Stimulated activated CD4-positive, alpha-beta T cell treated with anti-CD3 and anti-CD28 coated beads, TNF-alpha, amount 100 ng/mL, for 48 hours (primary cell): ENCODE measurements around the gene XPO4.
"Not testable (repeated sequence)": the region's sequence is repeated elsewhere in the genome, so short reads cannot be mapped to it uniquely, and the experiment has no call there.

Source experiments
- DNase-seq, 3 donors: peaks; one replicate each; pipeline ENCODE4 v3.0.0-alpha.2; 2020; ENCODE audit warnings: low read depth in 3 of 3

The XPO4 gene

GRCh38 chr13:20902438-20903163 is at the start of gene XPO4:
Gene XPO4 (minus strand): TSS chr13:20902746. CDS start chr13:20902738, 8 bp downstream.
- peak; percentile 65 to 70 (median 69) for DNase-seq

- DNase-seq, result not testable (repeated sequence)
Observed at GRCh38 chr13:20948001-20948400, 45.5 kb upstream of the XPO4 start.

- no peak for DNase-seq
Observed at GRCh38 chr13:20945952-20946383, 43.4 kb upstream of the XPO4 start.

- DNase-seq, result no peak
Observed at GRCh38 chr13:20942938-20943559, 40.5 kb upstream of the XPO4 start.

GRCh38 chr13:20940511-20940910 is 38.0 kb upstream of the XPO4 start:
- not testable (repeated sequence) for DNase-seq

DNA sequence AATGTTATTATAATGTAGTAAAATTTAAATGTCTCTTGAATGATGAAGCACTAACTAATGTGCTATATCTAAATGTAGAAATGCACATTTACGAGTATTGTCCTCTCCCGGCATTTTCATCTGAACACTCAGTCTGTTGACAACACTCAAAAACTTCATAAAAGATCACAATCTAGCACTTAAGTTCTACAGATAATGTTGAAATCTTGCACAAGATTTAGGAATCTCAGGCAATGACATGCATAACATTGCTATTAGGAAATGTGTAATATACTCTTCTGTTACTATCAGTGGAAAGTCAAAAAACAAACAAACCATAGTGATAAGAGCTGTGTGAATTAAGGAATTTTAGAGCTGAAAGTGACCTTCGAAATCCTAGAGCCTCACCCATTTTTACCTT is 37.5 kb upstream of the XPO4 start:
- no peak for DNase-seq

GRCh38 chr13:20939662-20940061 is 37.1 kb upstream of the XPO4 start:
- DNase-seq, result no peak

GRCh38 chr13:20938302-20938701 is 35.8 kb upstream of the XPO4 start:
- no peak for DNase-seq

- no peak for DNase-seq
Observed at GRCh38 chr13:20927596-20928257, 25.2 kb upstream of the XPO4 start.

DNA sequence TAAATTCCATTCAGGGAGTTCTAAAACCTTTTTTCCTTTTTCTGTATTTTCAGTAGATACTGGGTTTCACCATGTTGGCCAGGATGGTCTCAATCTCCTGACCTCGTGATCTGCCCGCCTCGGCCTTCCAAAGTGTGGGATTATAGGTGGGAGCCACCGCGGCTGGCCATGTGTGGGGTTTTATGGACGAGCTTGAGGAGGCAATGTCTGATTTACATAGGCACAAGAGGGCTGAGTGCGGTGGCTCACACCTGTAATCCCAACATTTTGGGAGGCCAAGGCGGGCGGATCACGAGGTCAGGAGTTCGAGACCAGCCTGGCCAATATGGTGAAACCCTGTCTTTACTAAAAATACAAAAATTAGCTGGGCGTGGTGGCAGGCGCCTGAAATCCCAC is 22.8 kb upstream of the XPO4 start:
- not testable (repeated sequence) for DNase-seq

GRCh38 chr13:20924758-20925394 is 22.3 kb upstream of the XPO4 start:
- DNase-seq, result peak; percentile 43 to 82 (median 57)

GRCh38 chr13:20923272-20923671 is 20.7 kb upstream of the XPO4 start:
- DNase-seq, result no peak

GRCh38 chr13:20921572-20921971 is 19.0 kb upstream of the XPO4 start:
- DNase-seq, result no peak

DNA sequence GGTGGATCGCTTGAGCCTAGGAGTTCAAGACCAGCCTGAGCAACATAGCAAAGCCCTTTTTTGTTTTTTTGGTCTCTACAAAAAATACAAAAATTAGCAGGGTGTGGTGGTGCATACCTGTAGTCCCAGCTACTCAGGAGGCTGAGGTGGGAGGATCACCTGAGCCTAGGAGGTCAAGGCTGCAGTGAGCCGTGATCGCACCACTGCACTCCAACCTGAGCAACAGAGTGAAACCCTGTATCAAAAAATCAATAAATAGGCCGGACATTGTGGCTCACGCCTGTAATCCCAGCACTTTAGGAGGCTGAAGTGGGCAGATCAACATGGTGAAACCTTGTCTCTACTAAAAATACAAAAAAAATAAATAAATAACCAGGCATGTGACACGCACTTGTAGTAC is 13.1 kb upstream of the XPO4 start:
- not testable (repeated sequence) for DNase-seq

DNA sequence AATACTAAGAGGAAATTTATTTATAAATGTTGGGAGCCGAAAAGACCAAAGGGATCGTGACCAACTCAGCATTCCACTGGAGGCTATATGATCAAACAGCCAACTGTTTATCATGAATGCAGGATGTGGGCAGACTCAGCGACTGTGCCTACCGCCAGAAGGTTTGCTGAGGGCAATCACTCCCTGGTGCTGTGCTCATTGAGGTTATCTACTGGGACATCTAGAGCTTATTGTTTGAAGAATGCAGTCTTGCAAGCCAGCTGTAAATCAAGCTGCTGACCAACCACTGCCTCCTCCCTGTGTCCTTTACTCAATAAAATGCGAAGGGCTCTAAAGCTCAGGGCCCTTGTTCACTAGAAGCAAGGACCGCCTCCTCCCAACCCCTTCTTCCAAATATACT is 8.5 kb upstream of the XPO4 start:
- no peak for DNase-seq

DNA sequence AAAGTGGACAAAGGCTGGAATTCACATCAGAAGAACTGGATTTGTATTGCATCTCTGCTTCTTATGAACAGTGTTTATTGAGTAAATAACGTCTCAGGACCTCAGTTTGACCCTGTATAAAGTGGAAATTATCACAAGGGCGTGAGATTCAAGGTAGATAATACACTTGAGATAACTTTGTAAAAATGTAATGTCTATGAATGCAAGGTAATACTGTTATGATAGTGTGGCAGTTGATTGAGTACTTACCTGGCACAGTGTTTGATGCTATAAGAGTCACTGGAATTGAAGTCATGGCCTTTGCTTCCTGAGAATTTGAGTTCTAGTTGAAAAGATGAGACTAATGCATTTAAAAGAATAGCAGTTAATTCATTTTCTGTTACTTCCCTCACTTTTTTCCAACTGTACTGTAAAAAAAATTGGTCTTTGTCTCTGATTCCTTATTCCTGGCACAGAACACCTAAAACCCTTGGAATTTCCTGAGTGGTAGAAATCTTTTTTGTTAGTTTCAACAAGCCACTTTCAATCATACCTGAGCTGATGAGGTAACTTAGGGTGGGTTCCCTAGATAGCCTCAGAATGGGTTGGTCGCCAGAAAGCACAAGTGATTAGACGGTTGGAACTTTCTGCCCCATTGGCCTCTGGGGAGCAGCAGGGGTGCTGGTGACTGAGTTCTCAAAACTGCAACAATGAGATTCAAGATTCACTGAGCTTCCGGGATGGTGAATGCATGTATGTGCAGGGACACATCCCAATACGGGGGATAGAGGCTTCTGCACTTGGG is 6.4 kb upstream of the XPO4 start:
- no peak for DNase-seq

DNA sequence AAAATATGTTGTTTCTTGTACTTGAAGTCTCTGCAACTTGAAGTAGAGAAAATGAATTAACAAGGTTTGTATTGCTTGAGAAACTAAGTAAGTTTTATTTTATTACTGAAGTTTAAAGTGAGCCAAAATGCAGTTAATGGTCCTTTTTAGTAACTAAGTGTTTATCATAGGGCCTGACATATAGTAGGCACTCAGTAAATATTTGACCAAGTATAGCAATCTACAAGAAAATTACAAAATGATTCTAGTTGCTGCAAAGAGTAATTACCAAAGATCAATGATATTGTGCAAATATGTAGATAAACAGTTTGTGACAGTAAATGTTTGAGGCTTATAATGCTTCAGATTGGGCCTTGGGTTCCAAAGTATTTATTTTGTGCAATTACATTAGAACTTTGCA is 2.4 kb upstream of the XPO4 start:
- no peak for DNase-seq

- DNase-seq, result no peak
Observed at GRCh38 chr13:20903164-20903475, 574 bp upstream of the XPO4 start.

GRCh38 chr13:20901668-20902437 is 693 bp downstream of the XPO4 start:
- DNase-seq, result peak; percentile 2 to 27 (median 3)

DNA sequence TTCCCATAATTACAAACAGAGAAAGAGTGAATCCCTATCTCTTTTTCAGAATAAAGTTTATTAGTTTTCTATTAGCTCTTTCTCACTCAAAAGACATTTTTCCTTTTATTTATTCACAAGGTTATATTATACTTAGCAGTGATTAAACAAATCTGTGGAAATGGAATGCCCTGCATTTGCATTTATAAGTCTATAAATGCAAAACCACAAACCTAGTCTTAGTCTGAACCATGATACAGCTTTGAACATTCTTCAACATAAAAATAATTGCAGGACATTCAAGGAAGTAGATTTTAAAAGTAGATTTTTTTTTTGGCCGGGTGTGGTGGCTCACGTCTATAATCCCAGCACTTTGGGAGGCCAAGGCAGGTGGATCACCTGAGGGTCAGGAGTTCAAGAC is 8.3 kb downstream of the XPO4 start:
- no peak for DNase-seq

DNA sequence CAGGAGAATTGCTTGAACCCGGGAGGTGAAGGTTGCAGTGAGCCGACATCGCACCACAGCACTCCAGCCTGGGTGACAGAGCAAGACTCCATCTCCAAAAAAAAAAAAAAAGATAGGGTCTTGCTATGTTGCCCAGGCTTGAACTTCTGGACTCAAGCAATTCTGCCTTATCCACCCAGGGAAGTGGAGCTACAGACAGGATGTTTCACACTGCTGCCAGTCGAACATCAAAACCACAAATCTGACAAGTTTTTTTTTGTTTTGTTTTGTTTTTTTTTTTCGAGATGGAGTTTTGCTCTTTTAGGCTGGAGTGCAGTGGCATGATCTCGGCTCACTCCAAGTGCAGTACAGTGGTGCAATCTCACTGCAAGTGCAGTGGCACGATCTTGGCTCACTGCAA is 10.8 kb downstream of the XPO4 start:
- no peak for DNase-seq
